HG03045 (cell line): ENCODE results near the gene FAM25A.

ENCODE experiments used
- ATAC-seq: cut with Tn5 transposase; IDR thresholded peaks from one replicate; pipeline ENCODE4 v1.9.1; 2021; ENCODE audit warnings: mild to moderate bottlenecking, moderate library complexity; ENCODE audit not compliant: unreplicated experiment

The FAM25A gene

GRCh38 chr10:87059401-87059800, 39.3 kb downstream of the FAM25A start:
- ATAC-seq: no peak

- no peak for ATAC-seq
Observed at GRCh38 chr10:87060280-87060928, 40.3 kb downstream of the FAM25A start.

GRCh38 chr10:87064651-87065050, 44.6 kb downstream of the FAM25A start:
- no peak for ATAC-seq

DNA sequence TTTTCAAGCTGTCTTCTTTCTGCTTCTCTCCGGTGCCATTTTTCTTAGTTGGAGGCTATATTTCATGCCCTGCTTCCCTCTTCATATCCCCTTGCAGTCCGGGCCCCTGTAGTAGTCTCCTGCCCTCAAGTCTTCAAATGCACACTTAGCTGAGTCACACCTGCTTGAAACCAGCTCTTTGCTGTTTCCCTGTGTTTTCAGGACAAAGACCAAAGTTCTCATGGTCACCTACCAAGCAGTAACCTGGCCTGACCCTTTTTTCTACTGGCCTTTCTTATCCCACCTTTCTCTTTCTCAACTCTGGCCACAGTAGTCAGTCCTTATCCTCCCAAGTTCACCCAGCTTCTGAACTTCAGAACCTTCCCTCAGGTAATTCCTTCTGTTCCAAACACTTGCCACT, 46.1 kb downstream of the FAM25A start:
- ATAC-seq: no peak

- no peak for ATAC-seq
Observed at GRCh38 chr10:87066865-87067264, 46.8 kb downstream of the FAM25A start.

GRCh38 chr10:87068281-87068680, 48.2 kb downstream of the FAM25A start:
- no peak for ATAC-seq

GRCh38 chr10:87072449-87072848, 52.4 kb downstream of the FAM25A start:
- ATAC-seq: no peak
